CD4-positive, alpha-beta memory T cell (primary cell): ENCODE results near the gene SELENBP1. TPM values are rescaled to one million over a fixed set of nuclear protein-coding genes. Genes with fewer than 3 reads are reported as not detected.
A peak's percentile ranks its signal among the peaks of the same experiment; 100 is the strongest.

Experiments
- CTCF ChIA-PET: fragments of 350-600 bp; sonication (Branson Sonifier 250); formaldehyde crosslinking; loops from one replicate; lab custom pipeline; 2021; ENCODE audit warnings: inconsistent platforms; ENCODE audit not compliant: partially characterized antibody; lab: Charles Lee
- POLR2A ChIA-PET: fragments of 350-600 bp; sonication (Branson Sonifier 250); formaldehyde crosslinking; loops from one replicate; lab custom pipeline; 2021; ENCODE audit not compliant: partially characterized antibody; lab: Charles Lee
- DNase-seq, 5 donors: peaks; one replicate each; pipeline versions ENCODE4 v3.0.0 to v3.0.0-alpha.2; 2020 to 2022; ENCODE audit warnings: mixed read lengths in 1 of 5
- H3K27ac ChIP-seq: one replicate; pipeline ENCODE4 v1.7.0; 2013; ENCODE audit warnings: low read depth, low read length
- H3K27me3 ChIP-seq: 2 replicates; pipeline ENCODE4 v1.7.0; 2013; ENCODE audit warnings: mild to moderate bottlenecking, low read length, moderate library complexity; ENCODE audit not compliant: insufficient read depth
- H3K36me3 ChIP-seq: 2 replicates; pipeline ENCODE4 v1.7.0; 2013; ENCODE audit warnings: mild to moderate bottlenecking, low read length, moderate library complexity; ENCODE audit not compliant: insufficient read depth
- H3K4me1 ChIP-seq: 2 replicates; pipeline ENCODE4 v1.7.0; 2013; ENCODE audit warnings: mild to moderate bottlenecking, low read length, moderate library complexity; ENCODE audit not compliant: insufficient read depth
- H3K4me3 ChIP-seq, 2 donors: one replicate each; pipeline ENCODE4 v1.7.0; 2013; ENCODE audit warnings: low read length in 2 of 2, mild to moderate bottlenecking in 1 of 2
- H3K9me3 ChIP-seq, 2 donors: one replicate each; pipeline ENCODE4 v1.7.0; 2013; ENCODE audit warnings: low read length in 2 of 2, control low read depth in 1 of 2; ENCODE audit not compliant: control insufficient read depth in 1 of 2
- H3K27ac Mint-ChIP-seq, 7 donors: one replicate each; pipeline ENCODE4 v1.8.0; 2020 to 2021; ENCODE audit warnings: mixed read lengths in 7 of 7, mild to moderate bottlenecking in 6 of 7, inconsistent platforms in 3 of 7, moderate library complexity in 3 of 7
- H3K27me3 Mint-ChIP-seq, 2 donors: one replicate each; pipeline ENCODE4 v1.8.0; 2020 to 2021; ENCODE audit warnings: mixed read lengths in 2 of 2
- H3K36me3 Mint-ChIP-seq, 2 donors: one replicate each; pipeline ENCODE4 v1.8.0; 2020 to 2021; ENCODE audit warnings: mixed read lengths in 2 of 2, inconsistent platforms in 1 of 2, mild to moderate bottlenecking in 1 of 2
- H3K4me1 Mint-ChIP-seq, 4 donors: one replicate each; pipeline ENCODE4 v1.8.0; 2020 to 2021; ENCODE audit warnings: mixed read lengths in 4 of 4, mild to moderate bottlenecking in 1 of 4
- H3K4me3 Mint-ChIP-seq, 8 donors: one replicate each; pipeline ENCODE4 v1.8.0; 2020 to 2021; ENCODE audit warnings: mixed read lengths in 8 of 8, mild to moderate bottlenecking in 7 of 8, moderate library complexity in 6 of 8, inconsistent platforms in 3 of 8
- H3K9me3 Mint-ChIP-seq, 8 donors: one replicate each; pipeline ENCODE4 v1.8.0; 2020 to 2021; ENCODE audit warnings: mixed read lengths in 8 of 8, mild to moderate bottlenecking in 5 of 8, inconsistent platforms in 3 of 8, moderate library complexity in 1 of 8
- intact Hi-C: fragments of 100-400 bp; cut with micrococcal nuclease; formaldehyde crosslinking; loops from one replicate; pipeline ENCODE4 v1.15.1; 2023
- polyA plus RNA-seq, 2 donors: library from polyadenylated mRNA; unstranded; fragments of 300-500 nt; fragmentation: Illumina TruSeq; gene quantifications; one replicate each; pipeline ENCODE4 v1.2.3, GENCODE V29; 2021
- total RNA-seq, 2 experiments: library from RNA; stranded (reverse); gene quantifications; one replicate each; pipeline ENCODE4 v1.2.3, GENCODE V29; 2021

Gene SELENBP1
- total and polyA plus RNA-seq, 4 experiments from 2014 or later, result not detected

- no peak overlapping the region for H3K27ac Mint-ChIP-seq
- Histone ChIP-seq H3K4me3 (no peak overlapping the region), H3K27ac (no peak overlapping the region), H3K27me3 (no peaks in the 10 kb centered on the region), H3K9me3 (no peaks in the 10 kb centered on the region), H3K4me1 (no peaks in the 10 kb centered on the region), H3K36me3 (no peaks in the 10 kb centered on the region)
- H3K4me3 Mint-ChIP-seq, result no peak overlapping the region
- no peaks in the 10 kb centered on the region for H3K4me1 Mint-ChIP-seq
- CTCF ChIA-PET, result interaction anchor here (0.6 to 1.2 kb wide), 2 partner anchors 44 to 46 kb away, joined by 3 to 4 read pairs; no protein-coding TSS in a partner anchor
- DNase-seq, result no peak
- POLR2A ChIA-PET, result no interaction called here
- H3K27me3 Mint-ChIP-seq, result no peaks in the 10 kb centered on the region
- no peaks in the 10 kb centered on the region for H3K36me3 Mint-ChIP-seq
- H3K9me3 Mint-ChIP-seq, result no peaks in the 10 kb centered on the region
- intact Hi-C loops, result no loop called here
Measured at GRCh38 chr1:151384584-151384983, 12.1 kb upstream of the SELENBP1 start.

GRCh38 chr1:151377150-151377884, 4.8 kb upstream of the SELENBP1 start:
- Mint-ChIP-seq H3K4me3 (no peak overlapping the region), H3K4me1 (no peaks in the 10 kb centered on the region)
- POLR2A ChIA-PET, result interaction anchor here (0.6 kb wide), 1 partner anchor 1226 kb away, joined by 3 read pairs; no protein-coding TSS in a partner anchor

GRCh38 chr1:151373196-151373595, 691 bp upstream of the SELENBP1 start:
- H3K9me3 Mint-ChIP-seq, result no peaks in the 10 kb centered on the region
- H3K4me3 ChIP-seq, result no peak overlapping the region
- H3K27ac ChIP-seq, result no peak overlapping the region
- H3K9me3 ChIP-seq, result no peaks in the 10 kb centered on the region
- H3K4me1 Mint-ChIP-seq, result no peaks in the 10 kb centered on the region
- no peaks in the 10 kb centered on the region for H3K36me3 ChIP-seq
- intact Hi-C loops, result no loop called here
- ChIA-PET POLR2A (no interaction called here), CTCF (no interaction called here)
- H3K36me3 Mint-ChIP-seq, result no peaks in the 10 kb centered on the region
- peaks cover 3 to 8% of the 10 kb centered on the region in 2 donors for H3K27me3 Mint-ChIP-seq
- H3K4me3 Mint-ChIP-seq, result no peak overlapping the region
- no peaks in the 10 kb centered on the region for H3K27me3 ChIP-seq
- no peak for DNase-seq
- H3K27ac Mint-ChIP-seq, result peak overlapping the region in 1 of 7 donors; percentile 48
- H3K4me1 ChIP-seq, result no peaks in the 10 kb centered on the region

More at GRCh38 chr1:151377150-151377884, 4.8 kb upstream of the SELENBP1 start:
- Mint-ChIP-seq H3K36me3 (no peaks in the 10 kb centered on the region), H3K27ac (no peak overlapping the region), H3K27me3 (peaks cover 3 to 8% of the 10 kb centered on the region in 2 donors), H3K9me3 (no peaks in the 10 kb centered on the region)
- H3K27me3 ChIP-seq, result no peaks in the 10 kb centered on the region
- H3K36me3 ChIP-seq, result no peaks in the 10 kb centered on the region
- H3K27ac ChIP-seq, result no peak overlapping the region
- DNase-seq, result no peak
- no peaks in the 10 kb centered on the region for H3K4me1 ChIP-seq
- no peaks in the 10 kb centered on the region for H3K9me3 ChIP-seq
- intact Hi-C loops, result no loop called here
- H3K4me3 ChIP-seq, result no peak overlapping the region
- CTCF ChIA-PET, result no interaction called here

GRCh38 chr1:151371370-151372057, 991 bp downstream of the SELENBP1 start:
- no peaks in the 10 kb centered on the region for H3K27me3 ChIP-seq
- no peak overlapping the region for H3K4me3 ChIP-seq
- CTCF ChIA-PET, result interaction anchor here (1.2 kb wide), 1 partner anchor 18 kb away, joined by 3 read pairs; no protein-coding TSS in a partner anchor
- H3K27ac Mint-ChIP-seq, result no peak overlapping the region
- peaks cover 3 to 9% of the 10 kb centered on the region in 2 donors for H3K27me3 Mint-ChIP-seq
- DNase-seq, result no peak
- H3K4me3 Mint-ChIP-seq, result no peak overlapping the region
- no peaks in the 10 kb centered on the region for H3K4me1 ChIP-seq
- H3K36me3 Mint-ChIP-seq, result no peaks in the 10 kb centered on the region
- H3K36me3 ChIP-seq, result no peaks in the 10 kb centered on the region
- no peaks in the 10 kb centered on the region for H3K9me3 ChIP-seq
- no peaks in the 10 kb centered on the region for H3K9me3 Mint-ChIP-seq
- H3K27ac ChIP-seq, result no peak overlapping the region
- H3K4me1 Mint-ChIP-seq, result no peaks in the 10 kb centered on the region
- intact Hi-C loops, result no loop called here
- POLR2A ChIA-PET, result interaction anchor here (0.5 to 0.7 kb wide), 2 partner anchors 442 to 1188 kb away, joined by 3 to 4 read pairs; no protein-coding TSS in a partner anchor

GRCh38 chr1:151370211-151370911, 2.1 kb downstream of the SELENBP1 start:
- CTCF ChIA-PET, result no interaction called here

GRCh38 chr1:151369621-151370048, 2.9 kb downstream of the SELENBP1 start:
- H3K27me3 ChIP-seq, result no peaks in the 10 kb centered on the region
- ChIA-PET CTCF (no interaction called here), POLR2A (no interaction called here)
- Mint-ChIP-seq H3K27ac (no peak overlapping the region), H3K27me3 (peaks cover 0 to 2% of the 10 kb centered on the region in 2 donors), H3K4me3 (no peak overlapping the region), H3K36me3 (no peaks in the 10 kb centered on the region), H3K9me3 (no peaks in the 10 kb centered on the region), H3K4me1 (no peaks in the 10 kb centered on the region)
- H3K4me3 ChIP-seq, result no peak overlapping the region
- no peaks in the 10 kb centered on the region for H3K4me1 ChIP-seq
- no peaks in the 10 kb centered on the region for H3K9me3 ChIP-seq
- H3K36me3 ChIP-seq, result no peaks in the 10 kb centered on the region
- H3K27ac ChIP-seq, result no peak overlapping the region
- DNase-seq, result no peak
- intact Hi-C loops, result no loop called here

More at GRCh38 chr1:151370211-151370911, 2.1 kb downstream of the SELENBP1 start:
- POLR2A ChIA-PET, result interaction anchor here (0.7 kb wide), 1 partner anchor 443 kb away, joined by 3 read pairs; no protein-coding TSS in a partner anchor
- Mint-ChIP-seq H3K9me3 (no peaks in the 10 kb centered on the region), H3K4me1 (no peaks in the 10 kb centered on the region), H3K36me3 (no peaks in the 10 kb centered on the region), H3K27me3 (peaks cover 1 to 6% of the 10 kb centered on the region in 2 donors), H3K4me3 (no peak overlapping the region), H3K27ac (no peak overlapping the region)
- Histone ChIP-seq H3K27ac (no peak overlapping the region), H3K36me3 (no peaks in the 10 kb centered on the region), H3K27me3 (no peaks in the 10 kb centered on the region), H3K4me1 (no peaks in the 10 kb centered on the region), H3K9me3 (no peaks in the 10 kb centered on the region), H3K4me3 (no peak overlapping the region)
- no peak for DNase-seq
- intact Hi-C loops, result no loop called here

GRCh38 chr1:151369302-151369610, 3.2 kb downstream of the SELENBP1 start:
- Histone ChIP-seq H3K36me3 (no peaks in the 10 kb centered on the region), H3K4me3 (no peak overlapping the region), H3K27ac (no peak overlapping the region), H3K9me3 (no peaks in the 10 kb centered on the region), H3K27me3 (no peaks in the 10 kb centered on the region), H3K4me1 (no peaks in the 10 kb centered on the region)
- H3K4me3 Mint-ChIP-seq, result no peak overlapping the region
- peaks cover 0 to 2% of the 10 kb centered on the region in 2 donors for H3K27me3 Mint-ChIP-seq
- CTCF ChIA-PET, result no interaction called here
- POLR2A ChIA-PET, result no interaction called here
- H3K36me3 Mint-ChIP-seq, result no peaks in the 10 kb centered on the region
- intact Hi-C loops, result no loop called here
- no peaks in the 10 kb centered on the region for H3K9me3 Mint-ChIP-seq
- H3K4me1 Mint-ChIP-seq, result no peaks in the 10 kb centered on the region
- DNase-seq, result no peak
- H3K27ac Mint-ChIP-seq, result no peak overlapping the region
